Left renal pelvis (tissue), 4 donors: ENCODE data around the gene NHSL1. TPM values are rescaled to one million over a fixed set of nuclear protein-coding genes. Genes with fewer than 3 reads are reported as not detected.

Source experiments
- DNase-seq, 4 donors: peaks; one replicate each; pipeline ENCODE4 v3.0.0-alpha.2; 2013; ENCODE audit warnings: low read depth in 4 of 4, low spot score in 3 of 4
- polyA plus RNA-seq, 4 donors: library from polyadenylated mRNA; unstranded; fragments of 120-200 nt; gene quantifications; one replicate each; pipeline ENCODE4 v1.2.1, GENCODE V29; 2013; ENCODE audit not compliant: insufficient read length in 4 of 4

Gene NHSL1
- polyA plus RNA-seq, 4 donors, result 8.3 to 15.6 (median 12.2) TPM

GRCh38 chr6:138498629-138499302 is 528 bp downstream of the NHSL1 start:
- DNase-seq, result no peak

- DNase-seq, result no peak
These were observed 2.0 kb downstream of the NHSL1 start for GRCh38 chr6:138497286-138497685.

GRCh38 chr6:138494312-138494711 is 5.0 kb downstream of the NHSL1 start:
- DNase-seq, result no peak

GRCh38 chr6:138493413-138493812 is 5.9 kb downstream of the NHSL1 start:
- DNase-seq, result peak in 1 of 4 donors; percentile 58

GRCh38 chr6:138492871-138493270 is 6.4 kb downstream of the NHSL1 start:
- no peak for DNase-seq

GRCh38 chr6:138492113-138492512 is 7.2 kb downstream of the NHSL1 start:
- no peak for DNase-seq

- no peak for DNase-seq
These were observed 8.3 kb downstream of the NHSL1 start for GRCh38 chr6:138491017-138491416.

GRCh38 chr6:138489846-138490245 is 9.4 kb downstream of the NHSL1 start:
- no peak for DNase-seq

GRCh38 chr6:138487102-138487604 is 12.1 kb downstream of the NHSL1 start:
- no peak for DNase-seq

GRCh38 chr6:138486249-138487101 is 12.8 kb downstream of the NHSL1 start:
- DNase-seq, result no peak

GRCh38 chr6:138485586-138486248 is 13.6 kb downstream of the NHSL1 start:
- DNase-seq, result no peak

- no peak for DNase-seq
These were observed 14.2 kb downstream of the NHSL1 start for GRCh38 chr6:138485005-138485545.

GRCh38 chr6:138484018-138484731 is 15.1 kb downstream of the NHSL1 start:
- no peak for DNase-seq

- DNase-seq, result no peak
These were observed 16.5 kb downstream of the NHSL1 start for GRCh38 chr6:138482816-138483215.

GRCh38 chr6:138480279-138480949 is 18.9 kb downstream of the NHSL1 start:
- DNase-seq, result no peak

GRCh38 chr6:138477913-138478539 is 21.3 kb downstream of the NHSL1 start:
- no peak for DNase-seq

- no peak for DNase-seq
These were observed 23.2 kb downstream of the NHSL1 start for GRCh38 chr6:138476116-138476515.

GRCh38 chr6:138473144-138473543 is 26.1 kb downstream of the NHSL1 start:
- no peak for DNase-seq

- no peak for DNase-seq
These were observed 30.8 kb downstream of the NHSL1 start for GRCh38 chr6:138468320-138469015.
